HepG2 (cell line): ENCODE results near the gene RIIAD1. TPM values are rescaled to one million over a fixed set of nuclear protein-coding genes. Genes with fewer than 3 reads are reported as not detected.
A peak's percentile ranks its signal among the peaks of the same experiment; 100 is the strongest.

ENCODE experiments used
- ATAD3A ChIP-seq: sonication (generic); formaldehyde crosslinking; IDR thresholded peaks from 2 replicates; pipeline ENCODE4 v1.4.0; 2020; ENCODE audit warnings: missing genetic modification reagents
- GATAD2A ChIP-seq: IDR thresholded peaks from 2 replicates; pipeline ENCODE4 v1.6.1; 2016
- PHF20 ChIP-seq: sonication (generic); formaldehyde crosslinking; IDR thresholded peaks from 2 replicates; pipeline ENCODE4 v1.5.0; 2020; ENCODE audit warnings: mild to moderate bottlenecking, missing genetic modification reagents
- PITX1 ChIP-seq: sonication (generic); formaldehyde crosslinking; IDR thresholded peaks from 2 replicates; pipeline ENCODE4 v1.5.1; 2020; ENCODE audit warnings: mild to moderate bottlenecking, missing genetic modification reagents
- POLR2AphosphoS5 ChIP-seq: IDR thresholded peaks from 2 replicates; pipeline ENCODE4 v1.6.1; 2012; ENCODE audit warnings: low read depth, low read length
- RBM39 ChIP-seq: fragments of 200-400 bp; formaldehyde crosslinking; IDR thresholded peaks from one replicate; pipeline ENCODE4 v1.6.1; 2018; ENCODE audit warnings: antibody characterized with exemption, mild to moderate bottlenecking, low read depth, low read length; ENCODE audit not compliant: poor library complexity, severe bottlenecking
- SMAD9 ChIP-seq: sonication (generic); formaldehyde crosslinking; IDR thresholded peaks from 2 replicates; pipeline ENCODE4 v1.5.1; 2020; ENCODE audit warnings: mild to moderate bottlenecking, missing genetic modification reagents
- SOX6 ChIP-seq, 2 experiments: fragments of 450-650 bp in 1 of 2; sonication (generic) in 1 of 2; formaldehyde crosslinking in 1 of 2; IDR thresholded peaks; 2 replicates each; pipeline versions ENCODE4 v1.4.0 to v1.6.1; 2017 to 2020; ENCODE audit warnings: antibody characterized with exemption in 1 of 2, mild to moderate bottlenecking in 1 of 2, missing genetic modification reagents in 1 of 2
- SRSF4 ChIP-seq: fragments of 200-400 bp; formaldehyde crosslinking; IDR thresholded peaks from one replicate; pipeline ENCODE4 v1.6.1; 2018; ENCODE audit warnings: mild to moderate bottlenecking, low read depth, low read length, moderate library complexity; ENCODE audit not compliant: poor library complexity, severe bottlenecking
- TCF7 ChIP-seq: sonication (generic); IDR thresholded peaks from 2 replicates; pipeline ENCODE4 v1.6.1; 2016; ENCODE audit warnings: antibody characterized with exemption, low read depth
- YY1 ChIP-seq: IDR thresholded peaks from 2 replicates; pipeline ENCODE4 v1.6.1; 2011; ENCODE audit warnings: low read length, low read depth, moderate library complexity, mild to moderate bottlenecking; ENCODE audit not compliant: insufficient read depth, insufficient replicate concordance
- ZNF101 ChIP-seq: sonication (generic); formaldehyde crosslinking; IDR thresholded peaks from 2 replicates; pipeline ENCODE4 v1.4.0; 2020; ENCODE audit warnings: mild to moderate bottlenecking, low read depth, missing genetic modification reagents, borderline replicate concordance
- ZNF556 ChIP-seq: sonication (generic); formaldehyde crosslinking; IDR thresholded peaks from 2 replicates; pipeline ENCODE4 v1.4.0; 2020; ENCODE audit warnings: mild to moderate bottlenecking, missing genetic modification reagents, borderline replicate concordance
- polyA plus RNA-seq, 8 experiments: library from polyadenylated mRNA; depleted of rRNA in 3 of 8; stranded (reverse) in 7 of 8; unstranded in 1 of 8; fragments of >200 nt; fragmentation: Illumina TruSeq in 4 of 8; extraction: Trizol in 4 of 8; gene quantifications; 2 replicates each; pipeline versions ENCODE4 v1.2.1 to v1.2.3, GENCODE V29; 2011 to 2016; ENCODE audit warnings: low read depth in 4 of 8, missing spikeins in 1 of 8, mixed read lengths in 1 of 8; ENCODE audit not compliant: insufficient read depth in 1 of 8
- total RNA-seq, 5 experiments: library from RNA; depleted of rRNA; stranded (reverse); fragments of >200 nt; fragmentation: Illumina TruSeq; extraction: Trizol; gene quantifications; 2 replicates each; pipeline ENCODE4 v1.2.3, GENCODE V29; 2016; ENCODE audit warnings: low read depth in 1 of 5
- TF ChIP-seq, protein P1 (sequence below): sonication (generic); formaldehyde crosslinking; IDR thresholded peaks from 2 replicates; pipeline ENCODE4 v1.4.0; 2020; ENCODE audit warnings: missing genetic modification reagents, borderline replicate concordance
- TF ChIP-seq, protein P2 (sequence below): sonication (generic); formaldehyde crosslinking; IDR thresholded peaks from 2 replicates; pipeline ENCODE4 v1.9.0; 2022; ENCODE audit warnings: low read depth, missing genetic modification reagents
- TF ChIP-seq, protein P3 (sequence below): sonication (generic); formaldehyde crosslinking; IDR thresholded peaks from 2 replicates; pipeline ENCODE4 v1.5.0; 2020; ENCODE audit warnings: mild to moderate bottlenecking, missing genetic modification reagents
- TF ChIP-seq, protein P4 (sequence below): sonication (generic); formaldehyde crosslinking; IDR thresholded peaks from 2 replicates; pipeline ENCODE4 v1.4.0; 2020; ENCODE audit warnings: mild to moderate bottlenecking, missing genetic modification reagents

The RIIAD1 gene
- total and polyA plus RNA-seq, 2 of the 13 experiments (the other 11 are each of a cell fraction or from before 2014, with no cell fraction given) = not detected

DNA sequence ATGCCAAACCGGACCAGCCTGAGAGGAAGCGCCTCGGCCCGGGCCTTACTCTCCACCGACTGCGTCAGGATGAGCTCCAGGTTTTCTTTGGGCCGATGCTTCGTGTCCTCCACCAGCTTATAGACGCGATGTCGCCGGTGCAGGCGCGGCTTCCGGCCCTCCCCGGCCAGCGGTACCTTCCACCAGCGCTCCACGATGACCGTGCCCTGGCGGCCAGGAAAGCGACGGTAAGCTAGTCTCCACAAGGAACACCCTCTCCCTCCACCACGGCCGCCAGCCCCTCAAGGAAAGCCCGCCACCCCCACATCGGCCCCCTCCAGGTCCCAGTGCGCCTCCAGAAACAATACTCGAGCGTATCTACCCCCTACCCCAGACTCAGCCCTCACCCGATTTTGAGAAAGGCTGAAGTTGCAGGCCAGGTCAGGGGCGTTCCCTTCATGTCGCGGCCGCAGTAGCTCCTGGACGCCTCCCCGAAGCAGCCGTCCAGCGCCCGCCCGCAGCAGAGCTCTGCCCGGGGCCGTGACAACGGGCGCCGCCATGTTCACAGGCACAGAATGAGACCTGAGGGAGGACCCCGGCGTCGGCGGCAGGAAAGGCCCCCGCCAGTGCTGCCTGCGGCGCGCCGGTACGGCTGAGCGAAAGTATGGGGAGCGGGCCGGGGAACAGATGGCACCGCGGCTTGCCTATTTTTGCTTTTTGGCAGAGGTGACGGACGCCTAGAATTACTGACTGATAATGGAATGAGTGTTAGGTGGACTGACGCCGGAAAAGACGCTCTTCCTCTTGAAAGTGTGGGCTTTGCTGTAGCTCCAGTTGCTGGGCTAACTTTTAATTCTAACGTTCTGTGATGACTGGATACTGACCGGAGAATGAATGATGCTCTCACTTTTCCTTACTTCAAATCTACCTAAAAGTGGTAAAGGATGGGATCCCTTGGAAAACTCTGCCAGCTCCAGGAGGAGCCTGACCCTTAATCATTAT is 41.9 kb downstream of the RIIAD1 start, which contains the start of gene MRPL9 (continued):
- TF ChIP-seq, protein P1, sequence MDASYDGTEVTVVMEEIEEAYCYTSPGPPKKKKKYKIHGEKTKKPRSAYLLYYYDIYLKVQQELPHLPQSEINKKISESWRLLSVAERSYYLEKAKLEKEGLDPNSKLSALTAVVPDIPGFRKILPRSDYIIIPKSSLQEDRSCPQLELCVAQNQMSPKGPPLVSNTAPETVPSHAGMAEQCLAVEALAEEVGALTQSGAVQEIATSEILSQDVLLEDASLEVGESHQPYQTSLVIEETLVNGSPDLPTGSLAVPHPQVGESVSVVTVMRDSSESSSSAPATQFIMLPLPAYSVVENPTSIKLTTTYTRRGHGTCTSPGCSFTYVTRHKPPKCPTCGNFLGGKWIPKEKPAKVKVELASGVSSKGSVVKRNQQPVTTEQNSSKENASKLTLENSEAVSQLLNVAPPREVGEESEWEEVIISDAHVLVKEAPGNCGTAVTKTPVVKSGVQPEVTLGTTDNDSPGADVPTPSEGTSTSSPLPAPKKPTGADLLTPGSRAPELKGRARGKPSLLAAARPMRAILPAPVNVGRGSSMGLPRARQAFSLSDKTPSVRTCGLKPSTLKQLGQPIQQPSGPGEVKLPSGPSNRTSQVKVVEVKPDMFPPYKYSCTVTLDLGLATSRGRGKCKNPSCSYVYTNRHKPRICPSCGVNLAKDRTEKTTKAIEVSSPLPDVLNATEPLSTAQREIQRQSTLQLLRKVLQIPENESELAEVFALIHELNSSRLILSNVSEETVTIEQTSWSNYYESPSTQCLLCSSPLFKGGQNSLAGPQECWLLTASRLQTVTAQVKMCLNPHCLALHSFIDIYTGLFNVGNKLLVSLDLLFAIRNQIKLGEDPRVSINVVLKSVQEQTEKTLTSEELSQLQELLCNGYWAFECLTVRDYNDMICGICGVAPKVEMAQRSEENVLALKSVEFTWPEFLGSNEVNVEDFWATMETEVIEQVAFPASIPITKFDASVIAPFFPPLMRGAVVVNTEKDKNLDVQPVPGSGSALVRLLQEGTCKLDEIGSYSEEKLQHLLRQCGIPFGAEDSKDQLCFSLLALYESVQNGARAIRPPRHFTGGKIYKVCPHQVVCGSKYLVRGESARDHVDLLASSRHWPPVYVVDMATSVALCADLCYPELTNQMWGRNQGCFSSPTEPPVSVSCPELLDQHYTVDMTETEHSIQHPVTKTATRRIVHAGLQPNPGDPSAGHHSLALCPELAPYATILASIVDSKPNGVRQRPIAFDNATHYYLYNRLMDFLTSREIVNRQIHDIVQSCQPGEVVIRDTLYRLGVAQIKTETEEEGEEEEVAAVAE (CRISPR knock-in tag) = peak; percentile 57; the same call in 1 of the 2 replicates
- TF ChIP-seq ATAD3A (no peak), SOX6 (IDR thresholded peaks at IDR 0.05) (no peak), SOX6 (CRISPR knock-in tag; IDR thresholded peaks at IDR 0.05) (peak; percentile 48; the same call in 1 of the 2 replicates), POLR2AphosphoS5 (peak; percentile 73), SRSF4 (no peak), TCF7 (no peak), GATAD2A (CRISPR knock-in tag) (0 out of 2 replicates have a peak, but pooled peaks have one; percentile 33), ZNF556 (peak; percentile 68; the same call in 1 of the 2 replicates), SMAD9 (CRISPR knock-in tag) (no peak), PITX1 (CRISPR knock-in tag) (peak; percentile 70), YY1 (peak; percentile 97), ZNF101 (CRISPR knock-in tag) (no peak), PHF20 (peak; percentile 99), RBM39 (peak; percentile 57)
- TF ChIP-seq, protein P2, sequence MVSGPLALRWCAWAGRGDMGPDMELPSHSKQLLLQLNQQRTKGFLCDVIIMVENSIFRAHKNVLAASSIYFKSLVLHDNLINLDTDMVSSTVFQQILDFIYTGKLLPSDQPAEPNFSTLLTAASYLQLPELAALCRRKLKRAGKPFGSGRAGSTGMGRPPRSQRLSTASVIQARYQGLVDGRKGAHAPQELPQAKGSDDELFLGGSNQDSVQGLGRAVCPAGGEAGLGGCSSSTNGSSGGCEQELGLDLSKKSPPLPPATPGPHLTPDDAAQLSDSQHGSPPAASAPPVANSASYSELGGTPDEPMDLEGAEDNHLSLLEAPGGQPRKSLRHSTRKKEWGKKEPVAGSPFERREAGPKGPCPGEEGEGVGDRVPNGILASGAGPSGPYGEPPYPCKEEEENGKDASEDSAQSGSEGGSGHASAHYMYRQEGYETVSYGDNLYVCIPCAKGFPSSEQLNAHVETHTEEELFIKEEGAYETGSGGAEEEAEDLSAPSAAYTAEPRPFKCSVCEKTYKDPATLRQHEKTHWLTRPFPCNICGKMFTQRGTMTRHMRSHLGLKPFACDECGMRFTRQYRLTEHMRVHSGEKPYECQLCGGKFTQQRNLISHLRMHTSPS = 0 out of 2 replicates have a peak, but pooled peaks have one; percentile 29
- TF ChIP-seq, protein P3, sequence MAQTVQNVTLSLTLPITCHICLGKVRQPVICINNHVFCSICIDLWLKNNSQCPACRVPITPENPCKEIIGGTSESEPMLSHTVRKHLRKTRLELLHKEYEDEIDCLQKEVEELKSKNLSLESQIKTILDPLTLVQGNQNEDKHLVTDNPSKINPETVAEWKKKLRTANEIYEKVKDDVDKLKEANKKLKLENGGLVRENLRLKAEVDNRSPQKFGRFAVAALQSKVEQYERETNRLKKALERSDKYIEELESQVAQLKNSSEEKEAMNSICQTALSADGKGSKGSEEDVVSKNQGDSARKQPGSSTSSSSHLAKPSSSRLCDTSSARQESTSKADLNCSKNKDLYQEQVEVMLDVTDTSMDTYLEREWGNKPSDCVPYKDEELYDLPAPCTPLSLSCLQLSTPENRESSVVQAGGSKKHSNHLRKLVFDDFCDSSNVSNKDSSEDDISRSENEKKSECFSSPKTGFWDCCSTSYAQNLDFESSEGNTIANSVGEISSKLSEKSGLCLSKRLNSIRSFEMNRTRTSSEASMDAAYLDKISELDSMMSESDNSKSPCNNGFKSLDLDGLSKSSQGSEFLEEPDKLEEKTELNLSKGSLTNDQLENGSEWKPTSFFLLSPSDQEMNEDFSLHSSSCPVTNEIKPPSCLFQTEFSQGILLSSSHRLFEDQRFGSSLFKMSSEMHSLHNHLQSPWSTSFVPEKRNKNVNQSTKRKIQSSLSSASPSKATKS (CRISPR knock-in tag) = peak; percentile 75; the same call in 1 of the 2 replicates
- TF ChIP-seq, protein P4, sequence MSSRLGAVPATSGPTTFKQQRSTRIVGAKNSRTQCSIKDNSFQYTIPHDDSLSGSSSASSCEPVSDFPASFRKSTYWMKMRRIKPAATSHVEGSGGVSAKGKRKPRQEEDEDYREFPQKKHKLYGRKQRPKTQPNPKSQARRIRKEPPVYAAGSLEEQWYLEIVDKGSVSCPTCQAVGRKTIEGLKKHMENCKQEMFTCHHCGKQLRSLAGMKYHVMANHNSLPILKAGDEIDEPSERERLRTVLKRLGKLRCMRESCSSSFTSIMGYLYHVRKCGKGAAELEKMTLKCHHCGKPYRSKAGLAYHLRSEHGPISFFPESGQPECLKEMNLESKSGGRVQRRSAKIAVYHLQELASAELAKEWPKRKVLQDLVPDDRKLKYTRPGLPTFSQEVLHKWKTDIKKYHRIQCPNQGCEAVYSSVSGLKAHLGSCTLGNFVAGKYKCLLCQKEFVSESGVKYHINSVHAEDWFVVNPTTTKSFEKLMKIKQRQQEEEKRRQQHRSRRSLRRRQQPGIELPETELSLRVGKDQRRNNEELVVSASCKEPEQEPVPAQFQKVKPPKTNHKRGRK (CRISPR knock-in tag) = no peak
